NCI-H345 treated with DMSO at 0.1 percent for 48 hours (cell line): ENCODE data around the gene APBB1.

Experiments
- DNase-seq: peaks from one replicate; lab custom pipeline; 2025; ENCODE audit not compliant: unreplicated experiment; lab: John Stamatoyannopoulos, UW

APBB1 gene

DNA sequence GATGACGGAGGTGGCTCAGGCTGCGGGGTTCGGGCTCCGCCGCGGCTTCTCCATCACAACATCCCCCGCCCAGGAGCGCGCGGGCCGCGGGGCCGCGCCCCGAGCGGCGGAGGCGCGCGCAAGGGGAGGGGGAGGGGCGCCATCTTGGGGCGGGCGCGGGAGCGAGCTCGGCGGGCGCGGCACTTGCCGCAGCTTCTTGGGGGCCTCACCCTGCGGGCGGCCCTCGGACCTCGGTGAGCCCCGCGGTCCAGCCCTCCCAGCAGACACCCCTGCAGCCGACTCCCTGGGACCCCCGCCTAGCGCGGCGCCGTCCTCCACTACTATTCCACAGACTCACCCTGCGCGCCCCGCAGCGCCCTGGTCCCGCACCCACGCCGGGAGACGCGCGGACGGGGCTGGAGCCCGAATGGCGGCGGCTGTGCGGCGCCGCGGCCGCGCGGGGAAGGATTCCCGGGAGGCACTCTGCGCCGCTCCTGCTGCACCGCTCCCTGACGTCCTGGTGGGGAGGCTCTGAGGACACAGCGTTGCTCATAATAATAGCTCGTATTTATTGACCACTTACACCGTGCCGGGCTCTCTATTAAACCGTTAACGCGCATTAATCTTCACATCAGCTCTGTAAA is at the start of gene APBB1:
Gene APBB1, minus strand, starts transcription at position 86 of the 623 bp plus-strand sequence. CDS start 7,747 bp downstream, outside the sequence.
- DNase-seq = peak; percentile 29

DNA sequence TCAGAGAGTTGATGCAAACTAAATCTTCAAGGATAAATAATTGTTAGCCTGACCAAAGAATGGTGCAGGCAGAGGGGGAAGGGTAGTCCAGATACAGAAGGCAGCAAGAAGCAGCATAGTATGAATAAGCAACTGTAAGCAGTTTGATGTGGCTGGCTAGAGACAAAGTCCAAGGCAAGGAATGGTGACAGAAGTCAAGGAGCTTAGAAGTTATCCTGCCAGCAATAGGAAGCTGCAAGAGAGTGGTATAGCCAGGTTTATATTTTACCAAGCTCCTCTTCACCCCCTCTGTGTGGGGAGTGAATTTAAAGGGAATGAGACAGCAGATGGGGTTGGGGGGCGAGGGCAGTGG is 40.2 kb upstream of the APBB1 start:
- DNase-seq = no peak

DNA sequence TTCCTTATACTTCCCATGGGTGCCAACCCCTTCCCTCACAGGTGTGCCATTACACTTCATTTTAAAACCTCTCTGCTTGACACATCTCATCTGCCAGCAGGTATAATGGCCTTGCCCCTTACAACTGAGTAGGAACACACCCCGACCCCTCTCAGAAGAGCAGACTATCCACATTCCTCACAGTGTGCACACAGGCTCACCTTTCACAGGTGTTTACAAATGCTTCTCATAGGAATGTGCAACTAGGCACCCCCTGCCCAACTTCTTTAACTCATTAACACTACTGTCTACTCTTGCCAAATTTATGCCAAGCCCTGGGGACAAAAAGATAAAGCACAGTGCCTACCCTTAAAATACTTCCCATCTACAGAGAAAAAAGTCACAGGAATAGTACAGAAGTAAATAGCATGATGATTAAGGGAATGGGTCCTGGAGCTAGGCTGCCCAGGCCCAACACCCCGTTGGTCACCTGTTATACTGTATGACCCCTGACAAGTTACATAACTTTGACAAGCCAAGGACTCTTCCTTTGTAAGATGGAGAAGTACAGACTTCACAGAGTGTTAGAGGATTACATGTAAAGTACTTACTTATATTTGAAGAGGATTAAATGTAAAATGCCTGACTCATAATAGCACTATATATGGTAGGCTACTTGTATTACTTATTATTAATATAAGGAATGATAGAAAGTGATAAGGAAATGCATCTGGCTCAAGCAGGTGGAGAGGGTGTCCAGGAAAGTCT is 39.6 kb upstream of the APBB1 start:
- DNase-seq = no peak

DNA sequence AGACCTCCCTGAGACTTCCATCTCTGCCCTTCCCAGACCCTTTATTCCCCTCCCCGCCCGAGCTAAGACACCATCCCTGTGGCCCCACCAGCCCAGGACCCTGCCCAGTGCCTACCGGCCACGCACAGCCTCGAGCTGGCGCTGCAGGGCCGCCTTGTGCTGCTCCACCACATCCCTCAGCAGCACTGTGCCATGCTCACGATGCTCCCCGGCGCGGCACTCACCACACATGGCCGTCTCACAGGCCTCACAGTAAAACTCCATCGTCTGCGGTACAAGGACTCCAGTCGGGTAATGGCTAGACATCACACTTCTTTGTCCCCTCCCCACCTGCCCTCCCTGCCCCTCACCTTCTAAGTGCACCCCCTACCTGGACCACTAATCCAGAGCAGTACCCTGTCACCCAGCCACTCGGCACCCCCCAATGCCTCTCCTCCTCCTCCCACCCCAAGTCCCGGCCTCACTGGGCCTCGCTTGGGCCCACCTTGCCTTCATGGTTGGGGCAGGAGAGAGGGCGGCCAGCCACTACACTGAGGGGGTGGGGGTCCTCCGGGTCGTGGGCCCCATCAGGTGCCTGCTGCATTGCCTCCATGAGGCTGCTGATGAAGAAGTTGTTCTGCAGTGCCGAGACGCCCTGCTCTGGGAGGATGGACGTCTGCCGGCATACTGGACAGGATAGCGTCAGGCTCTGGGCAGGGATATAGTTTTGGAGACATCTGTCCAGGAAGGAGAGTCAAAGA is 38.9 kb upstream of the APBB1 start:
- DNase-seq = no peak

DNA sequence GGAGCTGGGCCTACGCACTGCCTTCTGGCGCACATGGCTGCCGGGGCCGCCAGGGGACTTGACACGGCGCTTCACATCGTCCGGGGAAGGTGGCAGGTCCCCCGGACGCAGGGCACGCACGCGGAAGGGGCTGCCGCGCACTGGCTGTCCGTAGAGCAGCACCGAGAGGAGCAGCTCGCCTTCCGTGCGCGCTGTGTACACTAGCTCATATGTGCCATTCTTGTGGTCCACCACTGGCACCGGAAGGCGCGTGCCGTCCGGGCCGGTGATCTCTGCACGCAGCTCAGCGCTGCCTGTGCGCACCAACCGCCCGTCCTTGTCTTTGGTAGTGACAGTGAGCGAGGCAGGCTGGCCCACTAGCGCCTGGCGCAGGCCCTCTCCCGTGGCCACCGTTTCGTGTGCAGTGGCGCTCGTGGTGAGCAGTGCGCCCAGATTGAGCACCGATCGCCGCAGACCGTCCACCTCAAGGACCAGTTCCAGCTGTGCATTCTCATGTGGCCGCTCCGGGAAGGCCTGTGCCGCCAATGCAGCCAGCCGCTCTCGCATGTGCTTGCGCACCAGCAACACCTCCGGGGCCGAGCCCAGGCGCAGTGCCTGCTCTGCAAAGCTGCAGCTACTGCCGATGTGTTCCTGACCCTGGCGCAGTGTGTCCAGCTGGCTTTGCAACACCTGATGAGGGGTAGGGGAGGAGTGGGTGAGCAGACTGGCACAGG is 37.6 kb upstream of the APBB1 start:
- no peak for DNase-seq

DNA sequence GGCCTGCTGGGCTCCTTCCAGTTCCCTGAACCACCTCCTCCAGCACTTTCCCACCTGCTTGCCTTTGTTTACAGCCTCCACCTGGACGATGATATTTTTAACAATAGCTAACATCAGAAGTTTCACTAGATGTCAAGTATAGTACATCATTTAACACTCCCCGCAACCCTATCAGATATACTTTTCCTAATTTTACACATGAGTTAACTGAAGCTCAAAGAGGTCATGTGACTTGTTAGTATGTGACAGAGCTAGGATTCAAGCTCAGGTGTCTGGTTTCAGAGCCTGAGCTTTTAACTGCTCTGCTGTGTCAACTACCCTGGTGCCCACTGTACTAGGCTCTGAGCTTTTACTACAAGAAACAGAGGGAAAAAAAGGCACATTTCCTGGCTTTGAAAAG is 36.2 kb upstream of the APBB1 start:
- no peak for DNase-seq

DNA sequence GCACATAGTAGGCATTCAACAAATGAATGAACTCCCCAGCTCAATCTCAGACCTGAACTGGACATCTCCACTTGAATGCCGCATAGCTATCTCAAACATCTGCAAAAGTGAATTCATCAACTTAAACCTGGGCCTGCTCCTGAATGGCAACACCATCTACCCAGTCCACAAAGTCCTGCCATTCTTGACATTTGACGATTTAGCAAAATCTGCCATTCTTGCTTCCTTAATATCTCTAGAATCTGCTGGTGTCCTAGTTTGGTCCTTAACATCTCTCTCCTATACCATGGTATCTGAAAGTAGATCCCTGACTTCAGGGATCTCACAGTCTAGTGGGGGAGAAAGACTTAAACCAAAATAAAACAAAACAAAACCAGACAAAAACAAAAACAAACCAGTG is 34.3 kb upstream of the APBB1 start:
- no peak for DNase-seq

DNA sequence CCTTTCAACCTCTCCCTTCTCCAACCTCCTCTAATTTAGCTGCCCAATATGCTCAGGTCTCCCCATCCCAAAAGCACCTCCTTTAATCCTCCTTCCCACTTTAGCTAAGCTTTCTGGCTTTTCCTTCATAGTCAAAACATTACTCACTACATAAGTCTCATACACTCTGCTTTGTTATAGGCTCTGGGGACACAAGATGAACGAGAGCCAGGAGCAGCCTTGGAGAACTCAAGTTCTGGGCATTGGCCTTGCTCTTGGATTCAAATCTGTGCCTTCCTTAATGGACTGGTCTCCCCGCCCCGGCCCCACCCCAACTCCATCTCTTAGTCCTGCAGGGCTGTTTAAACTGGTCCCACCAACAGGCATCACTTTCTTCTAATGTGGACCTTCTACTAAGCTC is 33.3 kb upstream of the APBB1 start:
- no peak for DNase-seq

DNA sequence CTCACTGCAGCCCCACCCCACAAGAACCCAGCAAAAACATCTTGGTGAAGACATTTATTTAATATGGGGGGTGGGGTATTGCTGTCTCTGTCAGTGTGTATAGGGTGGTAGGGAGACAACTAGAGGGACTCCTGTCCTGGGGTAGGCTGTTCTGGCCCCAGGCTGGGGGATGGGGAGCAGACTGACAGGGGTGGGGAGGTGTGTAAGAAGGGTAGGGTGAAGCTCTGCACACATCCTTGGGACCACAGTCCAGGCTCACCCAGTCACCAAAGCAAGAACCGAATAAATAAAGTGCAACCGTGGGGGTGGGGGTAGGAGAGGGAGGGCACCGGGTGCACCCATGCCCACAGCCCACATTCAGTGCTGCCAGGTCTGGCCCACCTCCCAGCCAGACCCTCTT is 29.7 kb upstream of the APBB1 start:
- DNase-seq = no peak

DNA sequence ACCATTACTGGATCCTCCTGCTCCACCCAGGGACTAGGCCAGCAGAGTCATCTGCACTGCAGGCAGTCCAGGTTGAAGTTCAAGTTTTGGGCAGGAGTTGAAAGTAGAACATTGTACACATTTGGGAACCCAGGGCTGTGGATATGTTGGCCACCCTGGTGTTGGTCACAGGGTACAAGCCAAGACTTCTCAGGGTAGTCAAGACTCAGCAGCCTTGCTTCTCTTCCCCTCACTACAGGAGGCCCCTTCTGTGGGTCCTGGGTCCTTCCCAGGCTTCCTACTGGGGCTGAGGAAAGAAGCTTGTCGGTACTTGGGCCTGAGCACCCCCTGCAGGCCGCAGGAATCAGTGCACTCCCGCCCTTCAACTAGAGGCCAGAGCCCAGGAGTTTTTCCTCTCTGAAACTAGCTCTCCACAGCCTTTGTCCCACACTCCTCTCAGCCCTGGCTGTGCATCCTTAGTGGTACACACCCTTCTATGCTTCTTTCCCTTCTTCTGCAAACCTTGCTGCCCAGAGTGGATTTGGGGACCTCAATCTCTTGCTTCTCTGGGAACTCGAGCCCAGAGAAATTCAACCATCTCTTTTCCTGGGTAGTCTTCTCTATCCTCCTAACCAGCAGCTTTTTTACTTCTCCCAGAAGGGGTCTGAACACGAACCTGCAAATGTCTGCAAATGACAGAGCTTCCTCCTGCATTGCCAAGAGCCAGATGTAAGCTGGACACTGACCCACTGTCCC is 24.5 kb upstream of the APBB1 start:
- no peak for DNase-seq

DNA sequence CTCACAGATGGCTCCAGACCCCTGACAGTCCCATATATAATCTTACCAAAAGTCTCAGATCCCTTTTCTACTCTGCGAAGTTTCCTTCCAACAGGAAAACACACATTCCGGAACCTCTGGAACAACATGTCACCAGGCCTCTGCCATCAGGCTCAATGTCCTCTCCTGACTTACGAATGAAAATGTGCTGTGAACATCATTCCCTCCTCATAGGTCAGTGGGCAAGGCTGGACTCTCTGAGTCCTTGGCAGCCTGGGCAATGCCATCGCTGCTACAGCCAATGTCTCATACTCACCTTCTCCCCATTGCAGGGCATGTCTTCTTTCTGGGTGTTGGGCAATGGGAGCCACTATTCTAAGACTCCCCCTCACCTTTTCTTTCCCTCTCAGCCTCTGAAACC is 23.5 kb upstream of the APBB1 start:
- DNase-seq = no peak

DNA sequence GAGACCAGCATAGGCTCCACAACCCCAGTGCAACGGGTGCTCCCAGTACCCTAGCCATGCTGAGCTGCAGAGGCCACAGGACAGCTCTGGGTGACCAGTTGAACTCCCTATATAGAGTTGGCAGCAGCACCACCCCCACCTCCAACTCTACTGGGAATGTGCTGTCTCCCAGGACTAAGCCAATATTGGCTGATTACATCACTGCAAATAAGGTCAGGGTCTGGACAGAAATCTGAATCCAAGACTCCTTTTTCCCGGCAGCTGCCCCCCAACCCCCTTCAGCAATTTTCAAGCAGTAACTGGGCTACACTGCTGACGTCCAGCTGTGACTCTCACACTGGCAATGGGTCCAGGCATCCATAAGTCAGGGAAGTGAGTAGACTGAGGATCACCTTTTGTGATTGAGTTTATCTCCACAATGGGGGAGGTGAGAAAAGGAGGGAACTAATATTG is 22.0 kb upstream of the APBB1 start, which contains the start of gene HPX:
Gene HPX, minus strand, starts transcription at position 82 of the 453 bp plus-strand sequence. Its CDS starts 24 bp downstream, at position 58.
- no peak for DNase-seq

DNA sequence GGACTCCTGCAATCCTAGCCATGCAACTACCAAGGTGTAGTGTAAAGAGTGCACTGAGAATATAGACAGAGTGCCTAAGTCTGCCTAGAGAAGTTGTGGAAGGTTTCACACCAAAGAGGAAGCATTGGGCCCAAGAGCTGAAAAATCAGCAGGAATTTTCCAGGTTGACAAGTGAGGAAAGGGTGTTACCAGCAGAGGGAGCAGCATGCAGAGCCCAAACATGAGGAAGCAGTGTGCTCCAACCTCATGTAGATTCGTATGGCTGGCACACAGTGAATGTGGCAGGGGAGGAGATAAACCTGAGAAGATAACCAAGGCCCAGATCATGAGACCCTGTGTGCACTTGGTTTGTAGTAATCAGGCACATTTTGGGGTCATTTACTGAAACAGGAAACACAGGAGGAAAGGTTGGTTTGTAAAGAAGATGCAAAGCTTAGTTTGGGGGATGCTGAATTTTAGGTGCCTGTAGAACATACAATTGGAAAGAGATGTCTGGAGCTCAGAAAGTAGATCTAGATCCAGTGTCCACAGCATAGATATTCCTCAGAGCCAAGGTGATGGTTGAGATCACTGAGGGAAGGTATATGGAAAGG is 20.2 kb upstream of the APBB1 start:
- DNase-seq = peak; percentile 11

DNA sequence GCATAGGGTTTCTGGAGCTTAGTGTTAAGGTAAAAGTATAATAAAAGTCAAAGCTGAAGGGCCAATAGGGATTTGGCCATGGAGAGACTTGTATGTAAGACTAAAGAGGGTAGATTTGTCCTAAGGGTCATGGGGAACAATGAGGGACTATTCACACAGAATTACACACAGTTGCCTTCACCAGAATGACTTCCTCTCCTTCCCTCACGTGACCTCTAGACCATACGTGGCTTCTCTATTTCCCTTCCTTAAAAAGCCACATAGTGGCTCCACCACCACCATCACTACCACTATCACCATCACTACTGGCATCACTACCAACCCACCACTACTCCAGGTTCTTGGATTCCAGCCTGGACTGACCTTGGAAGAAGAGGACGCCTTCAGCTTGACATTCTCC is 19.1 kb upstream of the APBB1 start:
- DNase-seq = no peak

DNA sequence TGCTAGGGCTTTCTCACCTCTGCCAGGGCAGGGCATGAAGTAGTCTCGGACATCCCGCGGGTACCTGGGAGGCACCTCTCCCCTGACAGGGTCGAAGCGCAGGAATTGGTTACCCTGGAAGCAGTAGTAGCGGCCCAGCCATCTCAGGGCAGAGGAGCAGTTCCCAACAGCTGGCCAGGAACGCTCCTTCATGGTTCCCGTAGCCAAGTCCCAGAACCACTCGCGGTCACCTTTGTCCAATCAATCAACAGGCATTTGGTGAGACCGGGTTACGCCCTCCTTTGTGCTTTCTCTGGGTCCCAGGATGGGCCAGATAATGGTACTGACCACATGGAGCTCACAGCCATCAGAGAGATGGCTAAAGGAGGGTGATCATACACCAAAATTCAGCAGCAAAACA is 18.5 kb upstream of the APBB1 start:
- no peak for DNase-seq

DNA sequence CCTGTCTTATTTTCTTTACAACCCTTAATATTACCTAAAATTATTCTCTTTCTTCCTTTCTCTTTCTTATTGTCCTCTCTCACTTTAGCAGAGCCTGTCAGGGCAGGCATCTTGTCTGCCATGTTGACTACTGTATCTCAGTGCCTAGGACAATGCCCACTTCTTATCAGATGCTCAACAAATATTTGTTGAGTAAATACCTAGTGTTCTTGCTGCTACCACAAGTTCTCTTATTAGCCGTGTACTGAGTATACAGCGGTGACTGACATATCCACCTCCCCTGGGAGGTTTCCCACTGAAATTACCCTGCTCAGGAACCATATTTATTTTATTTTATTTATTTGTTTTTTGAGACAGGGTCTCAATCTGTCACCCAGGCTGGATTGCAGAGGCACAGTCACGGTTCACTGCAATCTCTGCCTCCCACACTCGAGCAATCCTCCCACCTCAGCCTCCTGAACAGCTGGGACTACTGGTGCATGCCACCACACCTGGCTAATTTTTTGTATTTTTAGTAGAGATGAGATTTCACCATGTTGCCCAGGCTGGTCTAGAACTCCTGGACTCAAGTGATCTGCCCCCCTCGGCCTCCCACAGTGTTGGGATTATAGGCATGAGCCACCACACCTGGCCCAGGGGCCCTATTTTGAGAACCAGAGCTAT is 15.2 kb upstream of the APBB1 start:
- no peak for DNase-seq

DNA sequence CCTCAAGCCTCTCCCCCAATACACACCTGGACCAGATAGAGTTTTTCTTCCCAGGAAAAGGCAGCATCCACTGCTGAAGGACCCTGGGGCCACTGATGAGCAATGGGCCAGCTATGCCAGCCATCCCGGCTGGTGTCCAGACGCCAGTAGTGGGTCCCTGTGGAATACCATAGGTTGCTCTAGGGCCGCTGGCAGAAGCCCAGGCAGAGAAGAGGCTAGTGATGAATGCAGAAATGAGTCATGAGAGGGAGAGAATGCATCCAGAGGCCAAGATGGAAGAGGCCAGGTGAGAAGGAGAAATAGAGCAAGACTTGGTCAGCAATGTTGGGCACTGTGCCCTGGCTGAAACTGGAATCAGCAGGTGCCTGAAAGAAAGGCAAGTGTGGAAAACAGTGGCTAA is 13.0 kb upstream of the APBB1 start:
- DNase-seq = no peak

DNA sequence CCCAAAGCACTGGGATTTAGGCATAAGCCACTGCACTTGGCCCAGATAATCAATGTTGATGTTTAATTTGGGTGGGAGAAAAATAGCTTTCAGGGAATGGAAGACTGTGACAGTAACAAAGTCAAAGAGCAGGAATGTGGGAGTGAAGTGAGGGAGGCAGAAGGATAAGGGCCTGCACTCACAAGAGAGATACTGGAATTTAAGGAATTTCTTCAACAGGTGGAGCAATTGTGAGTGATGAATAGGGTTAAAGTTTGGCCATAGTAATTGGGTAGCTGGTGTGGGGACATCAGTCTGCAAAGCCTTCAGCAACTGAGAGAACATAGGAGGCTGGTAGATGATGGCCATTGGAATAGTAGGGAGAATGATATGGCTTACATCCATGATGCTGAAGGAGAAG is 8.6 kb upstream of the APBB1 start:
- DNase-seq = no peak

DNA sequence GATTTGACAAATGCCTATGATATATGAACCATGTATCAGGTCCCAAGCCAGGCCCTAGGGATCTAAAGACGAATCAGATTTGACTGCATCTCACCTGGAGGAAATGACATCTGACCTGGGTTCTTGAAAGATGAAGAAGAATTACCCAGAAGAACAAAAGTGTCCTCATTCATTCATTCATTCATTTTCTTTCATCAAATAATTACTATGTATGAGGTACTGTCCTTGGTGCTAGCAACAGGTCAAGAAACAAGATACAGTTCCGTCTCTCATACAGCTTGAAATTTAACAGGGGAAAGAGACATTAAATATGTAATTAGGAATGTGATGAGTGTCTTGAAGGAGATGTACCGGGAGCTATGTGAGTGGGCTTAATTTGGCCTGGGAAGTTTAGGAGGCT is 1.8 kb upstream of the APBB1 start:
- DNase-seq = no peak

DNA sequence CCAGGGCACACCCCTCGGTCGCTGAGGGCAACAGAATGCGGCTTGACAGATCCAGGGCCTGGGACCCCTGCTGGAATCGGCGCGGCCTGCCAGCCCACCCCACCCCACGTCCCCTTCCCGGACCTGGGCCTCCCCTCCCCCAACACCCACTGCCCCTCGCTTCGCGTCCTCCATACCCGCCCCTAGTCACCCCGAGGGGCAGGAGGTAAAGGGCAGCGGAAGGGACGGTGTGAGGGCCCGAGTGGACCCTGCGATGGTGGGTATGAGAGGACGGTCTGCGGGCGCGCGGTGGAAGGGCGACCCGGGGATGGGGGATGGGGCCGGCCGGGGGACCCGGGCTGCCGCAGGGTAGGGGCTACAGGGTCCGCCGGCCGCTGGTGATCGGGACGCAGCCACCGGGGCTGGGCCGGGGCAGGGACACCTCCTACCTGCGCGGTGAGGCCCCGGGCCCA is 311 bp downstream of the APBB1 start:
- no peak for DNase-seq
